ENCODE results near the gene TBC1D30.
A peak's percentile ranks its signal among the peaks of the same experiment; 100 is the strongest.
"Not testable (repeated sequence)": the region's sequence is repeated elsewhere in the genome, so short reads cannot be mapped to it uniquely, and the experiment has no call there.

TBC1D30 gene

GRCh38 chr12:64806593-64807460 is 17.6 kb upstream of the TBC1D30 start:
- peak; percentile 57 for DNase-seq (ENCODE audit: low read depth)

- no peak for DNase-seq (ENCODE audit: low read depth)
Observed at GRCh38 chr12:64808110-64808509, 16.3 kb upstream of the TBC1D30 start.

- peak; percentile 9 for DNase-seq (ENCODE audit: low read depth)
Observed at GRCh38 chr12:64810831-64811230, 13.6 kb upstream of the TBC1D30 start.

- DNase-seq (ENCODE audit: low read depth): no peak
Observed at GRCh38 chr12:64813723-64814122, 10.7 kb upstream of the TBC1D30 start.

- no peak for DNase-seq (ENCODE audit: low read depth)
Observed at GRCh38 chr12:64814432-64814831, 10.0 kb upstream of the TBC1D30 start.

- no peak for DNase-seq (ENCODE audit: low read depth)
Observed at GRCh38 chr12:64819816-64820402, 4.5 kb upstream of the TBC1D30 start.

- DNase-seq (ENCODE audit: low read depth): no peak
Observed at GRCh38 chr12:64820593-64820992, 3.9 kb upstream of the TBC1D30 start.

- no peak for DNase-seq (ENCODE audit: low read depth)
Observed at GRCh38 chr12:64821116-64821630, 3.3 kb upstream of the TBC1D30 start.

- DNase-seq (ENCODE audit: low read depth): no peak
Observed at GRCh38 chr12:64824130-64824499, 332 bp upstream of the TBC1D30 start.

GRCh38 chr12:64825143-64826021 is 935 bp downstream of the TBC1D30 start:
- DNase-seq (ENCODE audit: low read depth): no peak

GRCh38 chr12:64826234-64826633 is 1.8 kb downstream of the TBC1D30 start:
- no peak for DNase-seq (ENCODE audit: low read depth)

GRCh38 chr12:64828713-64829112 is 4.3 kb downstream of the TBC1D30 start:
- no peak for DNase-seq (ENCODE audit: low read depth)

- no peak for DNase-seq (ENCODE audit: low read depth)
Observed at GRCh38 chr12:64833928-64834327, 9.5 kb downstream of the TBC1D30 start.

GRCh38 chr12:64835901-64836300 is 11.5 kb downstream of the TBC1D30 start:
- no peak for DNase-seq (ENCODE audit: low read depth)

- no peak for DNase-seq (ENCODE audit: low read depth)
Observed at GRCh38 chr12:64836856-64837255, 12.4 kb downstream of the TBC1D30 start.

- no peak for DNase-seq (ENCODE audit: low read depth)
Observed at GRCh38 chr12:64837427-64837826, 13.0 kb downstream of the TBC1D30 start.

- DNase-seq (ENCODE audit: low read depth): no peak
Observed at GRCh38 chr12:64840119-64840518, 15.7 kb downstream of the TBC1D30 start.

- no peak for DNase-seq (ENCODE audit: low read depth)
Observed at GRCh38 chr12:64840949-64841717, 16.7 kb downstream of the TBC1D30 start.

- DNase-seq (ENCODE audit: low read depth): not testable (repeated sequence)
Observed at GRCh38 chr12:64848409-64848808, 24.0 kb downstream of the TBC1D30 start.

- no peak for DNase-seq (ENCODE audit: low read depth)
Observed at GRCh38 chr12:64858882-64859605, 34.6 kb downstream of the TBC1D30 start.

GRCh38 chr12:64860446-64860998 is 36.1 kb downstream of the TBC1D30 start:
- DNase-seq (ENCODE audit: low read depth): no peak
